ENCODE data around the gene GAS2L3. TPM values are rescaled to one million over a fixed set of nuclear protein-coding genes. Genes with fewer than 3 reads are reported as not detected.

GAS2L3 gene
- total and polyA plus RNA-seq, 2 donors from 2014 or later: 1.7 to 12.6 TPM

- Histone ChIP-seq H3K27me3 (ENCODE audit: control insufficient read depth, insufficient read depth, low read length) (no peaks in the 10 kb centered on the region), H3K27ac (ENCODE audit: low read depth in 2 of 2, low read length in 2 of 2) (no peak overlapping the region), H3K36me3 (ENCODE audit: control insufficient read depth in 2 of 3, insufficient read depth in 3 of 3, low read length in 3 of 3) (no peaks in the 10 kb centered on the region), H3K9me3 (ENCODE audit: control insufficient read depth in 2 of 3, insufficient read depth in 1 of 3, low read length in 3 of 3) (no peaks in the 10 kb centered on the region), H3K4me3 (ENCODE audit: low read length in 3 of 3) (no peak overlapping the region), H3K4me1 (ENCODE audit: control insufficient read depth in 2 of 3, insufficient read depth in 2 of 3, low read depth in 1 of 3, low read length in 3 of 3) (no peaks in the 10 kb centered on the region), H3K9ac (ENCODE audit: low read length in 3 of 3) (no peak overlapping the region)
- DNase-seq: peak in 1 of 5 donors; percentile 23
- no peak for TF ChIP-seq CTCF (IDR thresholded peaks at IDR 0.05; ENCODE audit: borderline replicate concordance, extremely low read depth, insufficient read depth)
- intact Hi-C loops (cut with DNase I): no loop called here
- FAIRE-seq: no peak
Observed at GRCh38 chr12:100564090-100564489, 9.4 kb upstream of the GAS2L3 start.

GRCh38 chr12:100564905-100565467, 8.5 kb upstream of the GAS2L3 start:
- H3K4me3 ChIP-seq (ENCODE audit: low read length in 3 of 3): no peak overlapping the region
- H3K27ac ChIP-seq (ENCODE audit: low read depth in 2 of 2, low read length in 2 of 2): no peak overlapping the region
- no peak overlapping the region for H3K9ac ChIP-seq (ENCODE audit: low read length in 3 of 3)
- TF ChIP-seq CTCF (IDR thresholded peaks at IDR 0.05; ENCODE audit: borderline replicate concordance, extremely low read depth, insufficient read depth): no peak
- DNase-seq (no peak), FAIRE-seq (no peak)
- H3K4me1 ChIP-seq (ENCODE audit: control insufficient read depth in 2 of 3, insufficient read depth in 2 of 3, low read depth in 1 of 3, low read length in 3 of 3): no peaks in the 10 kb centered on the region
- no peaks in the 10 kb centered on the region for H3K9me3 ChIP-seq (ENCODE audit: control insufficient read depth in 2 of 3, insufficient read depth in 1 of 3, low read length in 3 of 3)
- H3K36me3 ChIP-seq (ENCODE audit: control insufficient read depth in 2 of 3, insufficient read depth in 3 of 3, low read length in 3 of 3): no peaks in the 10 kb centered on the region
- no peaks in the 10 kb centered on the region for H3K27me3 ChIP-seq (ENCODE audit: control insufficient read depth, insufficient read depth, low read length)
- intact Hi-C loops (cut with DNase I): no loop called here

GRCh38 chr12:100565987-100566545, 7.4 kb upstream of the GAS2L3 start:
- no peak for FAIRE-seq
- no peak overlapping the region for H3K9ac ChIP-seq (ENCODE audit: low read length in 3 of 3)

More at GRCh38 chr12:100565987-100566545, 7.4 kb upstream of the GAS2L3 start:
- H3K27me3 ChIP-seq (ENCODE audit: control insufficient read depth, insufficient read depth, low read length): no peaks in the 10 kb centered on the region
- no peak overlapping the region for H3K27ac ChIP-seq (ENCODE audit: low read depth in 2 of 2, low read length in 2 of 2)
- H3K36me3 ChIP-seq (ENCODE audit: control insufficient read depth in 2 of 3, insufficient read depth in 3 of 3, low read length in 3 of 3): no peaks in the 10 kb centered on the region
- intact Hi-C loops (cut with DNase I): no loop called here
- no peak overlapping the region for H3K4me3 ChIP-seq (ENCODE audit: low read length in 3 of 3)
- no peaks in the 10 kb centered on the region for H3K4me1 ChIP-seq (ENCODE audit: control insufficient read depth in 2 of 3, insufficient read depth in 2 of 3, low read depth in 1 of 3, low read length in 3 of 3)
- no peak for TF ChIP-seq CTCF (IDR thresholded peaks at IDR 0.05; ENCODE audit: borderline replicate concordance, extremely low read depth, insufficient read depth)
- H3K9me3 ChIP-seq (ENCODE audit: control insufficient read depth in 2 of 3, insufficient read depth in 1 of 3, low read length in 3 of 3): no peaks in the 10 kb centered on the region
- no peak for DNase-seq

Measured in kidney (tissue), 14 donors.